ENCODE measurements around the gene RASAL2.
A peak's percentile ranks its signal among the peaks of the same experiment; 100 is the strongest.
"Not testable (repeated sequence)": the region's sequence is repeated elsewhere in the genome, so short reads cannot be mapped to it uniquely, and the experiment has no call there.

The RASAL2 gene

DNA sequence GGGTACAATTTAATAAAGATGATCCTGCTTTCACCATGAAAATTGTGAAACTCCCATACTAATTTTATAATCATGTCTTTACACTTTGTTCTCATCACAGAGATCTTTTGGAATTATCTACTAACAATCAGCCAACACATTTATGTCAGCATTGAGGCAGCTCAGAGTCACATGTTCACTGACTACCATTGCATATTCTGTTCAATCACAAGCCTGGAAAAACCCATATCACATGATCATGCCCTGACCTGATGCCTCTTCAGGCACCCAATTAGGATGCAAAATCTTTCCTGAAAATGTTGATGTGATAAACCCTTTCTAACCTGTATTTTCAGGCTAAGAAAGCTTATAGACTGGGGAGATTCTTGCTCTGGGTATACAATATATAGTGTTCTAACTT lies 21.6 kb upstream of the RASAL2 start:
- DNase-seq, result no peak

DNA sequence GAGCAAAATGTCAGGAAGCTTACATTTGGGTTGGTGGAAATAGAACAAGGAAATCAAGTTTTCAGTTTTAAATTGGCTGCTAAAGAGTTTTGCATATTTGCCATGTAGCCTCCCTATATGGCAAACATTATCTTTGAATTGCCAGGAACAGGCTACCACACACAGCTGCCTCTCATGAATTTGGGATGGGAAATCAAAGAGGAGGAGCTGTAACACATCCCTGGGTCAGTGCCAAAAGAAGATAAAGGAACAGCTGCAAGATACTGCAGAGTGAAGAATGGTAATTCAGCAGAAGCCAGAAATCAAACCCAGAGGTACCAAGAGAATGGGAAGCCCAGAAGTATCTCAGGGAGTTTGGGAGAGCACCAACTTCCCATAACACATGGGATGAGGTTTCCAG lies 18.6 kb upstream of the RASAL2 start:
- DNase-seq, result peak; percentile 52

DNA sequence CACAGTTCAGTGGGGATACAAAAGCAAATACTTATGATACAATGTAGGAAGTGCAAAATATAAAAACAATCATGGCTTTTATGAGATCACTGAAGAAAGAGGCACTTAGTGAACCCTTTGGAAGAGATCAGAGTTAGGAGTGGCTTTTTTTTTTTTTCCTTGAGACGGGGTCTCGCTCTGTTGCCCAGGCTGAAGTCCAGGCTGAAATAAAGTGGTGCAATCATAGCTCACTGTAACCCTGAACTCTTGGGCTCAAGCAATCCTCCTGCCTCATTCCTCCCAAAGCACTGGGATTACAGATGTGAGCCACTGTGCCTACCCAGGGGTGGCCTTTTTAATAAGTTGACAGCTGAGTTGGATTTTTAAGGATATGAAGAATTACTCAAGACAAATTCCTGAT lies 17.3 kb upstream of the RASAL2 start:
- DNase-seq, result no peak

DNA sequence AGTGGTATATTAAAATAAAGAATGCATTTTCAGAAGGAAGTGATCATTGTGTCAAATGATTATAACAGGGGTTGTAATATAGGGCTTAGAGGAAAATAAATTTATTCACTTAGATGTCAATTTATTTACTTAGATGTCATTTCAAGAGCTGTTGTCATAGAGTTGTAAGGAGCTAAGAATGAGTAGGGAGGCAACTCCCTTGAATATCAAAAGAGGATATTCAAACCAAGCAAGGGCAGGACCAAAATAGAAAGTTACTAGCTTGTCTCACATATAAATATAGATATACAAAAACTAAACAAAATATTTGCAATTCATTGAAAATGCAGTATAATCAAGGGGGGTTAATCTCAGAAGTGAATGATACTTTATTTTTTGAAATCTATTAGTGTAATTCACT lies 16.0 kb upstream of the RASAL2 start:
- no peak for DNase-seq

DNA sequence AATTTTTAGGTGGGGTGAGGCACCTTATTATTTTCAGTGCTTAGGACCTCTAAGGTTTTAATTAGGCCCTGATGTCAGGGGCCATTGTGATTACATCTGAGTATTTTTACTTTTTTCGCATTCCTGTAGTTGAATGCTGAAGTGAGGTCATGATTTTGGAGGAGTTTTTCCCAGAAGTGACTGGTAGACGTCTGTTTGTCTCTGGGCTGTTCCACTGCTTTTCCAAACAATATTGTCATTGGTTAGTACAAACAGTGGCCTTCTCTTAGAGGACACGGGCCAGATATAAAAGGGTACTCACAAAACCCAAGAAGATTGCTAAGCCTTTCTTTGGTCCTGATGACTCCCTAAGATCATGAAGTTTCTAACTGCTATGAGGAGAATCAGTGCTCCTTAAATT lies 7.6 kb upstream of the RASAL2 start:
- DNase-seq, result no peak

DNA sequence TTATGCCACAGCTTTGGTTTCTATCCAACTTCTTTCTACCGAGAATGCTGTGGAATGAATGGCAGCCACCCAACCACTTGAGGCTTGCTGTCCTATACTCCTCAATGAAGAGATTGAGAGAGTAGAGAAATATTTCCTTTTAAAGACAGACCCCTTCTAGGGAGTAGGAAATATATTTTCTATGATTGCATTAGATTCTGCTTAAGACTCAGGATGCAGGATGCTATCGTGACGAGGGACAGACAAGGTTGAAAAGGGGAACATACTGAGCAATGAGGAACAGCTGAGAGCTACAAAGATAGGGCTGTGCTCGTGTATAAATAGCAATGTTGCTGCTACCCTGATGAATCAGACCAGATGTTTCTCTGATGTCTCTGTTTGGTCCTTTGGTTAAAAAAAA lies 7.1 kb upstream of the RASAL2 start:
- DNase-seq, result no peak

DNA sequence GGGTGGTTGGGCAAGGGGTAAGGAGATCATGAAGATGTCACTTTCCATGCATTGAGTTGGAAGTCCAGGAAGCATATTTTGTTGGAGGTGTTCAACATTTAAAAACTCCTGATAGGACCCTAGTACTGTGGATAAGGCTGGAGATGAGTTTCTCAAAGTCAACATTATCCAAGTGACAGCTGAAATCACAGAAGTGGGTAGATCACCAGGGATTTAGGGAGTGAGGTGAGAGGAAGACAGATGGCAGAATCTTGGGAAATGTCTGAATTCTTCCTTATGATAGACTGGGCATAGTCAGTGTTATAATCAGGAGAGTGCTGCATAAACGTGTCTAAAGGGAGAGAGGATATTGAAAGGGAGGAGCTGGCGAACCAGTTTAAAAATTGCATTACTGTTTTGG lies 5.3 kb upstream of the RASAL2 start:
- DNase-seq, result no peak

DNA sequence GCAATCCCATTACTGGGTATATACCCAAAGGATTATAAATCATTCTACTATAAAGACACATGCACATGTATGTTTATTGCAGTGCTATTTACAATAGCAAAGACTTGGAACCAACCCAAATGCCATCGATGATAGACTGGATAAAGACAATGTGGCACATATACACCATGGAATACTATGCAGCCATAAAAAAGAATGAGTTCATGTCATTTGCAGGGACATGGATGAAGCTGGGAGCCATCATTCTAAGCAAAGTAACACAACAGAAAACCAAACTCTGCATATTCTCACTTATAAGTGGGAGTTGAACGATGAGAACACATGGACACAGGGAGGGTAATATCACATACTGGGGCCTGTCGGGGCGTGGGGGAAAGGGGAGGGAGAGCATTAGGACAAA lies 2.5 kb upstream of the RASAL2 start:
- not testable (repeated sequence) for DNase-seq

DNA sequence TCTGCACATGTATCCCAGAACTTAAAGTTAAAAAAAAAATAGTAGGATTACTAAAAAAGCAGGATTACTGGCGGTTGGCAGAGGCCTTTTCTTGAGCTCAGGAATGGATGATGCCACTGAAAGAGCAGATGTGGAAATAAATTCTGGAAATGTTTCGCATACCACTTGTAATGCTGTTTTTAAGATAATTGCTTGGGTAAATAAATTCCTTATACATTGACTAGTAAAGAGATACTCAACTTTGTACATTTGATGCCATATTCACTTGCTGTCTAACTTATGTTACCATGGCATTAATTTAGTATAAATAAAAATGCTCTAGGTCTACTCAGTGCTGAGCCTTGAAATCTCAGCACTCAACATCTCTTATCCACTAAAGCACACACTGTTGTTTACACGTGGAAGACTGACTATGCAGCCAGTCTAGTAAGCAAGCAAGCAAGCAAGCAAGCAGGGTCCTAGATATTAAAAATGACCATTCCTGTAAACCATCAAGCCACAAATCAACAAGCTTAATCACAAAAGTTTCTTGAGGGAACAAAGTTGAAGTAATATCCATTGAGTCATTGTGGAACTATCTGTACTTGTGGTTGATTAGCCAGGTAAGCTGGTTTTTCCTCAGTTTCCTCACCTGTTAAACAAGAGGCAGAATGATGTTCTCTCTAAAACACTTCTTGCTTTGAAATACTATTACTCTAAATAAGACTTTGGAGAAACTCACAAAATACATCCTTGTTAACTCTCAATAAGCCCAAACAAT lies 1.7 kb upstream of the RASAL2 start:
- no peak for DNase-seq

DNA sequence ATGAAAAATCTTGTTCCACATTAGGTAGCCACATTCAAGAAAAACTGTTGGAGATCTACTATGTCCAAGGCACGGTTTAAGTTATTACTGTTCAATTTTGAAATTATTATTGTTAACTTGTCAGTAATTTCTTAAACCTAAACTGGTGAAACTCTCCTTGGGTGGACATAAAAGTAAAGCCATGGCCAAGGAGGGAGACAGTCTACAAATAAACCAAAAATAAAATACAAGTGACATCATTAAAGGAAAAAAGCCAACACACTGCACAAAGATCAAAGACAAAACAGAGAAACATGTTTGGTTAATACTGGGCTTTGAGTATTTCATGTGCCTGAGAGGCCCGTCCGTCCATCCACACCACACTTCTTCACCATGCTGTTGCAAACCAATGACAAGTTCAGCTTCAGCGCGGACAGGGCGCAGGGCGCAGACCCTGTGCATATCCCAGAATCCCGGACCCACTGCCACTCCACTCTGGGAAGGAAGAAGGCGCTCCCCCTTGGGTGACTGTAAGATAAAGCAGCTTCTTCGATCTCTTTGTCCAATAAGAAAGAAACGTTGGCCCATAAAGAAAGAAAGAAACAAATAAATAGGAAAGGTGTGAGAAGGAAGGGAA lies 918 bp upstream of the RASAL2 start:
- DNase-seq, result no peak

DNA sequence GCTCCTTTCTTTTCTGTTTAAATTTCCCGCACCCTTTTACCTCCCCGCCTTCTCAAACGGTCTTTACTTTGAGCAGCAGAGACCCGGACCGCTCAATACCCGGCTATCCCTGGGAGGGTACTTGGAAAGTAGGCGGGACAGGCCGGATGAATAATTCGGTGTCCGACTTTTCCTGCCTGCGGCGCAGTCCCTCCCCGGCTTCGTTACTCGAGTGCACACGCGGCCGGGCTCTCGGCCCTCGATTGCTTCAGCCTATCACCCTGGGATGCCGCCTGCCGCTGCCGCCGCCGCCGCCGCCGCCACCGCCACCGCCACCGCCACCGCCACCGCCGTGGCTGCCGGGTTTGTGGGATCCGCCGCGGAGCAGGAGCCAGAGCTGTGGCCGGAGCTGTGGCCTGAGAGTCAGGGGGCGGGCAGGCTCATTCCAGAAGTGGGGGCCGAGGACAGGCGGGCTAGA lies 382 bp upstream of the RASAL2 start:
- peak; percentile 96 for DNase-seq

DNA sequence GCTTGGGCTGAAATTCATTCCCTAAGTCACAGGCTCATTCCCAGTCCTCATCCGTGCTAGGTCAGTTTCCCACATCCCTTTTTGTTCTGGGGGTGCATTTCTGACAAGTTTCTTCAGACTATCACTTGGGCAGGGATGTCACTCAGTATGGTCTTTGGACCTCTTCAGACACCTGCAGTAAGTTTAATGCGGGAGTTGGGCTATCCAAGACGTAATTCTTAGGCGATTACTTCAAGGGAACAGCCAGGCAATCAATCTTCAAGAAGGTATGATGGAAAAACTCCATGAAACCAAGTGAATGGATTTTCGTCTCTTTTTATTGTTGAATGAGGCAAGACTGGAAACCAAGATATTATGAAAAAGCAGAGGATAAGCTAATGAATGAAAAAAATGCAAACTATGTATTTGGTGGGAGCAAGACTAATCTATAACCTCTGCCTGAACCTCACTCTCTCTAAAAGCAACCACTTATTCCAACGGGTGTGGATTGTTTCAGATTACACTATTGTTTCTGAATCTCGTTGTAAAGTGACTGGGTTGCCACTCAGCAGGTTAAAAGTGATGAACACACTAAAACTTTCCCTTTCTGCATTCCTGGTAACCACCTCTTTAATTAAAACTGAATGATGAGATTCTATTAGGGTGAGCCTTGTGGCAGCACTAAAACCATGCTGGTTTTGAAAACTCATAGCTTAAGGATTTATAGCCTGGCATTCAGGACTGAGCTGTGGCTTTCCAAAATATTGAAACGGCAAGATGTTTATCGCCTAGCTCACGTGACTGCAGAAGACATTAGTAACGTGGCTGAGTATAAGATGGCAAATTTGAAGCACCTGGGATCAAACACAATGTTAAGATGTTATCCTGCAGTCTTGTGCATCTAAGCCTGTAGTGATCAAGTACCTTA lies 1.1 kb downstream of the RASAL2 start:
- no peak for DNase-seq

DNA sequence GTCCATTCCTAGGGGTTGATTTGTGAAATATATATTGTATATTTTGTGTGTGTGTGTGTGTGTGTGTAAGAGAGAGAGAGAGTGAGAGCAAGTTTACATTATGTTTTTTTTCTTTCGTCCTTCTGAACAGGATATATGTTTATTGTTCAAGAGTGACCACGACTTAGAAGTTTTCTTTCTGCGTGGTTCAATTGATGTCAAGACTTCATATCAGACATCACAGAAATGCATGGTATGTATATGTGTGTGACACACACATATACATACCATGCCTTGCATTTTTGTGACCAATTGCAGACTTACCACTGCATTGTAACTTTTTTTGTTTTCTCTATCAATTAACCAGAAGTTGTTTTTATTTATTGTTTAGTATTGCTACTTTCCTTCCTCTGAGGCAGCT lies 2.5 kb downstream of the RASAL2 start:
- DNase-seq, result no peak

DNA sequence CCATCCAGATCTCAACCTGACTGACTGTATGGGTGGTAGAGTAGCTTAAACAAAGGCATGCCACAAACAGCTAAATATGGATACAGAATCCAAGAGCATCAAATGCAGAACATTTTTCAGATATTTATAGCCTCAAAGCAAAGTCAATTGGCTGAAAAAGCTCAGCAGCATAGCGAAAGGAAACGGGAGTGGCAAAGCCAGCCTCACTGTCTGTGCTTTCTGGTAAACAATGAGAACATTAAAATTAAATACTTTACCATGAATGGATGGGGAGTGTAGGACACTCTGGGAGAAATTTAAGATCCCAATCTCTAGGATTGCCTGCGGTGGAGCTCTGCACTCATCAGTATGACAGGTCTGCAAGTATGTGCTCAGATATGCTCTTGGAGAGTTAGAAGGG lies 4.4 kb downstream of the RASAL2 start:
- DNase-seq, result peak; percentile 25

DNA sequence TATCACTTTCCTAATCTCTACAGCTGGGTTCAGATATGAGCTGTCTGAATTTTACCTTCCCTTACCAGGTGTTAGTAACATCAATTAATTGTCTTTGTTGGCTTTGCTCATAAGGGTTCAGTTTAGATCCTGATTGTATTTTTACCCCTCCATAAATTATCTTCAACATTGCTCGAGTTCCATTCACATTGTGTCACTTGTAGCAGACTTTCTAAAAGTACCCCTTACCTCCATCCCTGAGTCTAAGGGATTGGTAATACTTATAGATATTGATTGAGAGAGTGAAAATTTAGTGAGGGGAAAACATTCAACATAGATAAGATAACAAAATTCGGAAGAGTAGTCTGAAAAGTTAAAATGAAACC lies 7.3 kb downstream of the RASAL2 start:
- no peak for DNase-seq

DNA sequence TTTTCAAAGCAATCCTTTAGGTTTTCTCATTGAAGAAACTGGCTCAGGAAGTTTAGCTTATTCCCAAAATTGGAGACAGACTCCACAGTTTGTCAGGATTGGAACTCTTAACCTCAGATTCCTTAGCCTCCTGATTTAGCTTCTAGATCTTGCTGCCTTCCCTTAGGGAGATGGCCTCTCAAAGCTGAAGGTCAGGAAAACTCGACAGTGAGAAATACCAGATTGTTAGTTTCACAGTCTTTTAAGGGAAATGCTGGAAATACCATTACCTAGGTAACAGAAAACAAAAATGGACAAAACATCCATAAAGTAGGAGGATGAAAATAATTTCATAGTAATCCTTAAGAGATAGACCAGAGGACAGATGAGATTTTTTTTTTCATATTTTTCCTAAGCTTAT lies 7.8 kb downstream of the RASAL2 start:
- no peak for DNase-seq

DNA sequence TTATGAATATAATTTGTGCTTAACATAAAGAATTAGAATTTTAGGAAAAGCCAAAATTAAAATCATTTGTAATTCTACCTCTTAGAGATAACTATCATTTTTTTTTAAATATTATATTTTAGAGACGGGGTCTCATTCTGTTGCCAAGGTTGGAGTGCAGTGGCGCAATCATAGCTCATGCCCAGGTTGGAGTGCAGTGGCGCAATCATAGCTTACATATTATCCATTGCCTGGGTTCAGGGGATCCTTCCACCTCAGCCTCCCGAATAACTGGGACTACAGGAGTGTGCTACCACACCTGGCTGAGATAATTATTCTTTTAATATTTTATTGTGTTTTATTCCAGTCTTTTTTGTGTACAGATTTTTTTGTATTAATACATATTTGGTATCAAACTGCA lies 8.3 kb downstream of the RASAL2 start:
- DNase-seq, result no peak

DNA sequence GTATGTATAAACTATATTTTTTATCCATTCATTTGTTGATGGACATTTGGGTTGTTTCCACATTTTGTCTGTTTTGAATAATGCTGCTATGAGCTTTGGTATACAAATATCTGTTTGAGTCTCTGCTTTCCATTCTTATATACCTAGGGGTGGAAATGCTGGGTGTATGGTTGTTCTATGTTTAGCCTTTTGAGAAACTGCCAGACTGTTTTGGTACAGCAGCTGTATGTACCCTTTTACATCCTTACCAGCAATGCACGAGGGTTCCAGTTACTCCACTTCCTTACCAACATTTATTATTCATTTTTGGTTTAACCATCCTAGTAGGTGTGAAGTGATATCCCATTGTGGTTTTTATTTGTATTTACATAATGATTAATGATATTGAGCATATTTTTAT lies 13.9 kb downstream of the RASAL2 start:
- DNase-seq, result no peak

DNA sequence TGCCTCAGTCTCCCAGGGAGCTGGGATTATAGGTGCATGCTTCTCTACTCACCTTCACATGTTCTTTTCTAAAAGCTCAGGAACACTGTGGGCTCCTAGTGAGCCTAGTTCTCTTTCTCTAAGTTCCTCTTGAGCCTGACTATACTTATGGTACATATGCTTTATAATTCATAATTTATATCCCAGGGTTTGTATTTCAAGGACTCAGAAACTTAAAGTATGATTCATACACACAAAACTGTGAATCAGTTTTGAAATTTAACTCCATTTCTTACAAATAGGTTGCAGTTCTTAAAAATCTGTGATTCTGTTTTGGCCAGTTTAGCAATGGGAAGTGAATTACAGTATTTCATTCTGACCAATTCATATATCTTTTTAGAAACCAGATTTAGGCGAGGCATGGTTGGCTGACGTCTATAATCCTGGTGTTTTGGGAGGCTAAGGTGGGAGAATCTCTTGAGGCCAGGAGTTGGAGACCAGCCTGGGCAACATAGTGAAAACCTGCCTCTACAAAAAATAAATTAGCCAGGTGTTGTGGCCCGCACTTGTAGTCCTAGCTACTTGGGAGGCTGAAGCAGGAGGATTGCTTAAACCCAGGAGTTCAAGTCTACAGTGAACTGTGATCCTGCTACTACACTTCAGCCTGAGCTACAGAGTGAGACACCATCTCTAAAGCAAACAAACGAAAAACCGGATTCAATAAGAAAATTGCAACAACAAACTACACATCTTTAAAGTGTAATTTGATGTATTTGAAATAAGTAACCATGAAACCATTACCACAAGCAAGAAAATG lies 15.6 kb downstream of the RASAL2 start:
- DNase-seq, result no peak

DNA sequence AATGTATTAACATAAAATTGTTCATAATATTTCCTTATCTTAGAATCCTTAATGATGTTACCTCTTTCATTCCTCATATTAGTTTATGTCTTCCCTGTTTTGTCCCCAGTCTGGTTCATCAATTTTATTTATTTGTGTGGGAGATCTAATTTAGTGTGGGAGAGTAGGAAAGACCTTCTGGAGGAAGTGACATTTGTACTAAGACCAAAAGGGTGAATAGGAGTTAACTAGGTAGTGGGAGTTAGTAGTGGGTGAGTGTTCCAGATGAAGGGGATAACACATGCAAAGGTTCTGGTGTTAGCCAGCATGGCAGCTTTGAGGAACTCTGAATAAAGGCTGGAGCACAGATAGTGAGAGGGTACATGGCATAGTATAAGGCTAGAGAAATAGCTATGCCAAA lies 21.4 kb downstream of the RASAL2 start:
- DNase-seq, result no peak

DNA sequence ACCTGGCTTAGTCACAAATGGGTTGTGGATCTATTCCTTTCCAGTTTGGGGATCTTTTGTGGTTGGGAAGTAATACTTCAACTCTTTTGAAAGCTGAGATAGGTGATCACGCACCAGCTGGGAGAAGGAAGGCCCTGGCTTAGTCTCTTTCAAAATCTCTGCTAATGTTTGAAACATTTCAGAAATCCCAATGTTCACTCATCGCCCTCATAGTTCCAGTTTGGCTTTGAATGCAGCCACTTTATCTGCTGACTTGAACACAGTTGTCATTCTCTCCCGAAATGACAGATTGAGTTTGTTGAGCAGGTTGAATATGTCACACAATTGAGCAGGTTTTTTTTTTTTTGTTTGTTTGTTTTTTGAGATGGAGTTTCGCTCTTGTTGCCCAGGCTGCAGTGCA lies 24.6 kb downstream of the RASAL2 start:
- no peak for DNase-seq

DNA sequence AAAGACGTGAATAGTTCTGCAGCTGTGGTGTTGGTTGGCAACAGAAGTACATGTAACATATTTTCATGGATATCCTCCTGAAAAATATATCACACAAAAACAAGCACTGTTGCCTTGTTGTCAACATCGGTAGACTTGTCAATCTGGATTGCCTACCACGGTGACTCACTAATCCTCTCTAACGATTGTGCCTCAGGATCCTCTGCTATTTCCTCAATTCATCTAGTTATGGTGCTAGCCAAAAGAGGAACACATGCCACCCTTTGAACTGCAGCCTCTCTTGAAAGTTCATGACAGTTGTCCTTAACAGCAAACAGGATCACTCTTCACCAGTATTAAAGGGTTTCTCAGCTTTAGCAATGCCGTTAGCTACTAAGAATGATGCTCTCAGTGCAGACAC lies 25.7 kb downstream of the RASAL2 start:
- DNase-seq, result no peak

DNA sequence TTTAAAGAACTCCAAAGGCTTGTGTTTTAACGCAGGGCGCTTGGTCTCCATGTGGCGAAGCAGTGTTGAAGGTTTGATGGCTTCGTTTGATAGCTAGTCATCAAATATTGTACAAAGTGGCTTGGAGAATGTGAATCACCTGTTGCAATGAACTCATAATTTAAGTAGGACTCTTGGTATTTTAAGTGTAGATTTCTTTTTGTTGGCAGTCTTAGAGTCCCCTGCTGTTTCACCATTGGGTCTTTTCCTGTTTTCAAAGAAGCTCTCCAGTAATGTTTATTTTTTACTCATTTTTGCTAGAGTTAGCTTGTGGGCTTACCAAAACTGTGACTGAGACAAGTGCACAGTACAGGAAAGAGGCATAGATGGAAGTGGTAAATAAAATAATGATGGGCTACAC lies 26.2 kb downstream of the RASAL2 start:
- no peak for DNase-seq

Measured in COR-L47 (cell line).